ENCODE data around the gene ATXN1.

DNA sequence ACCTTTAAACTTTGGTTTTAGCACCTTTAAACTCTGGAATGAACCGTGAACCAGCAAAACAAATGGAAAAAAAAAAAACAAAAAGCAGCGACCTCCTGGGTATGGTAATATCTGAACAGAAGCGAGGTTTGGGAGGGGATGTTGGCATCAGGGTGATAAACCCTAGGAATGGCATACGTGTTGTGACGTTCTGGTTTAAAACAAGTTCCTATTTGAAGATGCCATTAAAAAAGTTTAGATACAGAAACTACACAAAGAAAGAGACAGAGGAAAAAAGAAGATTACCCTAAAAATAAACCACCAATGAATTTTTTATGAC is 60.4 kb downstream of the ATXN1 start:
- TF ChIP-seq CTCF (IDR thresholded peaks at IDR 0.05) = no peak
- no peak for TF ChIP-seq POLR2A (IDR thresholded peaks at IDR 0.05)

All from lower leg skin (tissue), 3 donors.